Uterus (tissue), 2 donors: ENCODE measurements around the gene CTNND2.

Experiments used
- POLR2A ChIP-seq, 2 donors: fragments of 450-650 bp; IDR thresholded peaks; one replicate each; pipeline ENCODE4 v1.6.1; 2016; ENCODE audit warnings: antibody characterized with exemption in 2 of 2, mild to moderate bottlenecking in 1 of 2, moderate library complexity in 1 of 2
- TF ChIP-seq, protein P1 (sequence below), 4 experiments: fragments of 200-600 bp in 2 of 4; fragments of 450-650 bp in 2 of 4; sonication (generic) in 2 of 4; IDR thresholded peaks; one replicate each; pipeline ENCODE4 v1.5.1; 2016 to 2019; ENCODE audit warnings: antibody characterized with exemption in 4 of 4, mild to moderate bottlenecking in 2 of 4, moderate library complexity in 1 of 4

DNA sequence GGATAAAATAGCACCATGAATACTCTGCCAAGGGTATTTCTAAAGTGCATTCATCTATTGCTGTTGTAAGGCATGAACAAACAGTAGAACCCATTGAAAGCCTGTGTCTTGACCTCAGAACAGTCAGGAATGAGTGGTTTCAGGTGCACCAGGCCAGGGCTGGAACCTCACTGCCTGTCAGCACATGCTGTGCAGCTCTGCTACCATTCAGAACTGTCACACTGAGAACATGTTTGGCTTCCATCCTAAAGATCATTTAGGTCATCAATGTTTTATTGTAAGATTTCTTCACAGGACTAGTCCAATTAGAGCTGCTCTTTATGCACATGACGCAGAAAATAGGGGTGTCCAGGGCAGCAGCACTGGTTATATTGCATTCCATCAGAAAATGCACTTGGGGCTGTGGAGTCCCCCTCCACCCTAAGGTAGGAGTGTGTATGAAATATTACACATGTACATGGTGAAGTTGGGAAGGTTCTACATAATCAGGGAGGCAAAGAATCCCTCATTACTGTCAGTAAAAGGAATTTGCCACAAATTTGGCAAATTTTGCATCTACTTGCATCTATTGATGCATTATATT is 408.0 kb downstream of the CTNND2 start:
- TF ChIP-seq, protein P1, sequence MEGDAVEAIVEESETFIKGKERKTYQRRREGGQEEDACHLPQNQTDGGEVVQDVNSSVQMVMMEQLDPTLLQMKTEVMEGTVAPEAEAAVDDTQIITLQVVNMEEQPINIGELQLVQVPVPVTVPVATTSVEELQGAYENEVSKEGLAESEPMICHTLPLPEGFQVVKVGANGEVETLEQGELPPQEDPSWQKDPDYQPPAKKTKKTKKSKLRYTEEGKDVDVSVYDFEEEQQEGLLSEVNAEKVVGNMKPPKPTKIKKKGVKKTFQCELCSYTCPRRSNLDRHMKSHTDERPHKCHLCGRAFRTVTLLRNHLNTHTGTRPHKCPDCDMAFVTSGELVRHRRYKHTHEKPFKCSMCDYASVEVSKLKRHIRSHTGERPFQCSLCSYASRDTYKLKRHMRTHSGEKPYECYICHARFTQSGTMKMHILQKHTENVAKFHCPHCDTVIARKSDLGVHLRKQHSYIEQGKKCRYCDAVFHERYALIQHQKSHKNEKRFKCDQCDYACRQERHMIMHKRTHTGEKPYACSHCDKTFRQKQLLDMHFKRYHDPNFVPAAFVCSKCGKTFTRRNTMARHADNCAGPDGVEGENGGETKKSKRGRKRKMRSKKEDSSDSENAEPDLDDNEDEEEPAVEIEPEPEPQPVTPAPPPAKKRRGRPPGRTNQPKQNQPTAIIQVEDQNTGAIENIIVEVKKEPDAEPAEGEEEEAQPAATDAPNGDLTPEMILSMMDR (IDR thresholded peaks at IDR 0.05): no peak
- TF ChIP-seq POLR2A (IDR thresholded peaks at IDR 0.05): no peak
